T1000 (cell line): Measurements from ENCODE around the gene UIMC1.

Experiments
- DNase-seq: peaks from one replicate; lab custom pipeline; 2025; ENCODE audit warnings: mixed read lengths; lab: John Stamatoyannopoulos, UW

The UIMC1 gene

DNA sequence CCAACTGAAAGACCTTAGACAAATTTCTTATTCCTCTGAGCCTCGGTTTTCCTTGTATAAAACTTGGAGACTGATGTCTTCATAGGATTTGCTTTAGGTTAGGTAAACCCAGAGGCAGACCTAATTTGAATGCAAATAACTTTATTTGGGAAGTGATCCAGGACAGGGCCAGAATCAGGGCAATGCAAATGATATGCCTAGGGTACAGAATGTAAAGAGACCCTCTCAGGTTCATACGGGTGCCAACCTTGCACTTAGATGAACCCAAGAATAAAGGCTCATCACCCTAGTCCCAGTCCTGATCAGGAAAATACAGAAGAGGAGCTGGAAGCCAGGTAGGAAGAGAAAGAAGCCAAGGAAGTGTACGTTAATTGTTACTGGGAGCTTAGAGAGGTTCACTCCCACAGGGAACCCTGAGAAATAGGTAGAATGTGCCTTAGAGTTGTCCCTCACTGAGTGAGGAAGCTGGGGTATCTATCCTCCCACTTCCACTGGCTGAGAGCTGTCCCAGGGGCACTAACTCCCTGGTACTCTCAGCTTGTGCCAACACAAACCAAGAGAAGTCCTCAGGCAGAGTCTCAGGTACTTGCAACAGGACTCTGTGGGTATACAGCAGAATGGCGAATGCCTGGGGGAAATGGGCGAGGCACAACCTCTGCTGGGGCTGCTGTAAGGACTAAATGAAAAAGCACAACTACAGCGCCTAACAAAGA, 104.3 kb downstream of the UIMC1 start:
- no peak for DNase-seq

DNA sequence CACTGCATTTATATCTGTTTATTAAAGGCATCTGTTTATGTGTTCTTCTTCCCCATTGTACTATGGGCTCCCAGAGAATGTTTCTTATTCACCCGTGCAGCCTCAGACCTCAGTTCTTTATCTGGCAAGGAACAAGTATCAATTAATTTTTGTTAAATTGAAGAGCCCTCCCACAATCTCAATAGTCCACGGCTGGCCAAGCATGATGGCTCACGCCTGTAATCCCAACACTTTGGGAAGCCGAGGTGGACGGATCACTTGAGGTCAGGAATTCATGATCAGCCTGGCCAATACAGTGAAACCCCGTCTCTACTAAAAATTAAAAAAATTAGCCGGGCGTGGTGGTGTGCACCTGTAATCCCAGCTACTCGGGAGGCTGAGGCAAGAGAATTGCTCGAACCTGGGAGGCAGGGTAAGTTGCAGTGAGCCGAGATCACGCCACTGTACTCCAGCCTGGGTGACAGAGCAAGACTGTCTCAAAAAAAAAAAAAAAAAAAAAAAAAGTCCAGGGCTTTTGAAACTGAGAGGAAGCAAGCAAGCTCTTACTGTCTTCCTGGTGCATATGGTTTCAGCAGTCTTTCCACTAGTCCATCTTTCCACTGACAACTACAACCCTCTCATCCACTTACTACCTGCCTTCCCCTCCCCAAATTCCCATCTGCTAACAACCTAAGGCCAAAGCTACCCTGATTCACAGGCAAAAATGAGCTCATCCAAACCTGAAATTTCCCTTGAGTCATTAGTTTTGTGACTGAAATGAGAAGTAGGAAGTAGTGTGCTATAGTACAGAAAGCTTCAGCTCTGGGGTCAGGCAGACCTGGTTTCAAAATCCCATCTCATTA, 105.1 kb downstream of the UIMC1 start:
- no peak for DNase-seq

DNA sequence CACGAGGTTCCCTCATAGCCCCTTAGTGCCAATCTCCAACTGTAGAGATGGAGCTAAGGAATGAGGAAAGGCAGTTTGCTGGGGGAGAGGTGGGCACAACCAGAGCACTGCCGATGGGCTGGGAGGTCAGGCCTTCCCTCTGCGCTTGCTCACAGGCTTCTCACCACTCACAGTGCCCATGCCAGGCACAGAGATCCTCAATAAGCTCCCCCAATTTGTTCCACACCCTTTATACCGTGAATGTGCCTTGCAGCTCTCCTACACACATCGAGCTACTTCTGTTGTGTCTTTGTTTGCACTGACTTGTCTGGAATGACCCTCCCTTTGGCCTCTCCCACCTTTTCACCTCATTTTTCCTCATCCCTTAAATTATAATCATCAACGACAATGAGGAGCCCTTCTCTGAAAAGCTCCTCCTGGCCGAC, 105.8 kb downstream of the UIMC1 start:
- no peak for DNase-seq

DNA sequence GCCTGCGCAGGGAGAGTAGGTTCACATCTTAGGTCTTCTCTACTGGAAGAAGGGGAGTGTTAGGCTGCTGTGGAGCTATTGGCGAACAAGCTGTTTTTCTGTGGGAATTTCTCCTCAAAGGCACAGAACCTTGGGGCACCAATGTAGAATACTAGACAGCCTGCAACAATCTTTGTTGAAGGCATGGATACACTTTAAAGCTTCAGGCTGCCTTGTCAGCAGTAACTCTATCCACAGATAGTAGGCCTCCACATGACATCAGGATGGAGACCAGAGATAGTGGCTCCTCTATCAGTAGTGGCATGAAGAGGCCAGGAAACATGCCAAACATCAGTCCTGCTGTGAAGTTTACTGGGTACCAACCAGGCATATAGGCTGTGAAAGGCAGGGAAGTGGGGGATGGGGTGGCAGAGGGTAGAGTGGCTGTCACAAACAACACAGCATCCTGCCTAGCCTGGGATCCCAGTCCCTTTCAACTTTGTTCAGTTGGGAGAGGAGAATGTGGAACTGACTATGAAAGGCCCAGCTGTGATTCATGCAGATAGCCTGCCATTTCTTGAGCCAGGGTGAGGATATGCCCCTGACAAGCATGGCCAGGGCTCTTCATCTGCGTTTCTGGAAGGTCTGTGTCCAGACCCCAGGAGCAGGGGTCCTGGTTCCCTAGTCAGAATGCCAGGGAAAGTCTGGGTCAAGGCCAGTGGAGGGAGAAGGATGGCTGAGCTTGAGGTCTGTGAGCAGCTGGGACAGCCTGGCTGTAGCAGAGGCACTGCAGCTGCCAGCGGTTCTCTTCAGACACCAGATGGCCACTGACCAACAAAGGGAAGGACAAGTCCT, 106.4 kb downstream of the UIMC1 start:
- no peak for DNase-seq

DNA sequence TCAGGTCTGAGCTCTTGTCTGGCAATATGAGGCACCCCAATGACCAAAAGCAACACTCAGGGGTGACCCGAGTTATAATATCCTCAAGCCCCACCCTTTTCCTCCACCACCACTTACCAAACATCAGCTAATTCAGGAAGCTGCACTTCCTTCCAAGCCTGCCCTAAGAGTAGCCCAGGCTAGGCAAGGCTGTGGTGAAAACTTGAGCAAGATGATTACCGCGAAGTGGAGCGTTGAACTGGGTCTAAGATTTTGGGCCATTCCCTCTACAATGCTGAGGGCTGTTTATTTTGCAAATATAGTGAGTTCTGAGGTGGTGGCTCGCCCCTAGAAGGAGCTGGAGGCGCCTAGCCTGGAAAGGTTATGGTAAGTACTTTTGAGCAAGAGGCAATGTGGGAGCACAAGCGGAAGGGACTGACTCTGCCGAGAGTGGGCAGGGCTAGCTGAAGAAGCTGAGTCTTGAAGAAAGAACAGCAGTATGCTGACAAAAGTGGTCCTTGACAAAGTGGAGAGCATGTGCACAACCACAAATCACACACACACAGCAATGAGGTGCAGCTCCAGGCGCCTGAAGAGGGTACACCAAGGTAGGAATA, 107.2 kb downstream of the UIMC1 start, which contains the start of gene HK3:
HK3 (minus strand) TSS at position 51 of the 596 bp plus-strand sequence. CDS start 3,187 bp downstream, outside the sequence.
- DNase-seq, result no peak

DNA sequence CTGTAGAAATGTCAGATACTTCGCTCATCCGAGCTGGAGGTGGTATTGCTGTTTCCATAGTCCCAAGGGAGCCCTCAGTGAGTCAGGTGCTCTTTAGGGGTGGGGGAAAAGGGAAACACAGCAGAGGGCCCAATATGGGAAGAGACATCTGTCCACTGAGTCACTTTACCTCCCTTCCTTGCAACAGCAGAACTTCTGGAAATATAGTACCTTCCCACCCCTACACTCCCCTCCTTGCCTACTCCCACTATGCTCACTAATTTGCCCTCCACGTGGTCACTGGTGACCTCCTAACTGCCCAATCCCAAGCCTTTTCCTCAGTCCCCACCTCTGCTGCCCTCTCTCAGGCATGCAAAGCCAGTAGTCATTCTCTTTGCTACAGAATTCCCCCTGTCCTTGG, 109.3 kb downstream of the UIMC1 start:
- no peak for DNase-seq

DNA sequence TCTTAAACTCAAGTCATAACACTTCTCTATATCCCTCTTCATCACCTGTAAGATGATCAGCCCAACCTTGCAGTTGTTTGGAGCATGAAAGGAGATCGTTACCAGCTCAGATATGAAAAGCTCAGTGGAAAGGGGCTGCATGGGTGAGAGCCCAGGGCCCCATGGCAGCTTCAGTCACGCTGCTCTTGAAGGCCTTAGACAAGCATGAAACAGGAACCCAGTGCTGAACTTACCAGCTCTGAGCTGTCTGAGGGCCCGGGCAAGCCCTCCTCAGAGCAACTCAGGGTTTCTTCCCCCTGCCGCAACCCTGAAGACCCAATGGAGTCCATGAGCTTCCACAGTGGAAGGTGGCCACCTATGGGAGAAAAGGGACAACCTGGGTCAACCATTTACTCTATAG, 110.7 kb downstream of the UIMC1 start:
- no peak for DNase-seq

DNA sequence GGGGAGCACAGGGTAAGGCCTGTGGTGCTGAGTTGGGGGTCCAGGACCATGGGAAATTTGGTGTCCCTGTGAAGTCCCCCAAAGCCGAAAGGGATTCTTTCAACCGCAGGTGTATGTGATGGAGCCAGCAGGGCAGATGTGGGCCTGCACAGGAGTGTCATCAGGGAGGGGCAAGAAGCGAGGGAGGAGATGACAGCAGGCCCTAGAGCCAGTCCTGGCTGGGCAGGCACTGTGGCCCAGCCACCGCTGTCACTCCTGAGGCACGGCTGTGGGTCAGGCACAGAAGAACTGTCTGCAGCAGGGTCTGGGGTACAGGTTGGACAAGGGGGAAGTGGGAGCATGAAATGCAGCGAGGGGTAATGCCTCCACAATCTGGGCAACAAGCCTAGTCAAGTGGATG, 112.3 kb downstream of the UIMC1 start:
- no peak for DNase-seq

DNA sequence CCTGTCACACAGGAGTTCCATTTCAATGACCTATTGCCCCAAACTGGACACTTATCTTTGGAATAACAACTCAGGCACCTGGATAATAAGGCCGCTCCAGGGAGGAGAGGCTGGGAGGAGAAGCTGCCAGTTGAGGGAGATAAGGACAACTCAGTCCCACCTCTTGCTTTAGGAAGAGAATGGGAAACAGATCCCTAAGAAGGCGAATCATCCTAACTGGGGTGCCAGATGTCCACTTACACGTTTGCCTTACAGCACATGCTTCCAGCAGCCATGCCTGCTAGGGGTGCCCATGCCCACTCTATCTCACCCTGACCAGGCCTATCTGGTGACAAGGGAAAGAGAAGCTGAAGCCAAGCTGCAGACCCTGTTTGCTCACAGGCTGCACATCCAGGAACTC, 113.9 kb downstream of the UIMC1 start:
- no peak for DNase-seq

DNA sequence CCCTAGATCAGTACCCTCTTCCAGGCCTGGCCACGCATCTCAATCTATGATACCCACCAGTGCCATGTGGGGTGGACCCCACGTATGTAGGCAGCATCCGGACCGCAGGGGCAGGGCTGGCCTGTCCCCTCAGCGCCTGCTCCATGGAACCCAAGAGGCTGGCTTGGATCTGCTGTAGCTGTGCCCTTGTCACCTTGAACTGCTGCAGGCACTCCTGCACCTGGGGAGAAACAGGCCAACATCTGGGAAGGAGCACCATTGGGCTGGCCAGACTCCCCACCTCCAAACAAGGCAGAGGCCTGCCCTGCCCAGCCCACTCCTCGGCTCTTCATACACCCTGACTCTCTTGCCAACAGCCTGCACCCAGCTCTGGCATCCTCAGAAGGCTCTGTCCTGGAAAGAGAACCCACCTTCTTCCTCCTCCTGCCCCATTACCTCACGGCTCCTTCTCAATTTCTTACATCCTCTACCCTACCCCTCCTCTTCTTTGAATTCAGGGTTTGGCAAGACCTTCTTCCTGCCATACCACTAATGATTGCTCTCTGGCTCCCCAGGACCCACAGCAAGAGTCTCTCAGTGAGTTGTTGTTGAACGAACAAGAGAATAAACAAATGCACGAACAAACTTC, 115.1 kb downstream of the UIMC1 start:
- no peak for DNase-seq

DNA sequence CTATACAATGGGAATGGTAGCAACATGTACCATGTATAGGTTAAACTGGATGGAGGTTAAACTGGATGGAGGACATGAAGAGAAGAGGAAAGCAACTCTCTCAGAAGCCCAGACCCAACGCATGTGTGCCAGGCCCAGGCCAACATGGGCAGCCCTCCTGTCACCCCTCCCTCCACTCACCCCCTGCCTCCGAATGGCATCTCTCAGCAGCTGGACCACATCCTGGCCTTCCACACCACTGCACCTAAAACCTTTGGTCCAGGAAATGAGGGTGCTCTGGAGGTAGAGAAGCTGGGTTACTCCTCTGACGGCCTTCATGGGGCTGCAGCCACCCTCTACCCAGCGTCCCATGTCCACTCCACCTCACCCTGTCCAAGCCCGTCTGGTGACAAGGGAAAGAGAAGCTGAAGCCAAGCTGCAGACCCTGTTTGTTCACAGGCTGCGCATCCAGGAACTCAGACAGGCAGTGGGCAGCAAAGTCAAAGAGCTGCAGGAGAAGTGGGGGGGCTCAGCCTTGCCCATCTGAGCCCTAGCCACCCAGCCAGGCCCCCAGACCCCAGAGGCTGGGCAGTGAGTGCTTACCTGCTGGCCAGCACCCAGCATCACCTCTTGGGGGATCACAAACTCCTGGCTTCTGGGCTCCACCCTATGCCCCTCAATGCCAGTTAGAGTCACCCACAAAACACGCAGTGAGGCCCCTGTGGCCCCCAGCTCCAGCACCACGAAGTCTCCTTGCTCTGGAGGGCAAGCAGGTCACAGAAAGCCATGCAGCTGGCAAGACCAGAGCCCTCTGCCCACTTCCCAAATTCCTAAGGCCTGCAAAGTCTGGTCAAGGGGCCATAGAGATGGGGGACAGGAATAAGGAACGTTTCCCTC, 115.9 kb downstream of the UIMC1 start:
- no peak for DNase-seq

DNA sequence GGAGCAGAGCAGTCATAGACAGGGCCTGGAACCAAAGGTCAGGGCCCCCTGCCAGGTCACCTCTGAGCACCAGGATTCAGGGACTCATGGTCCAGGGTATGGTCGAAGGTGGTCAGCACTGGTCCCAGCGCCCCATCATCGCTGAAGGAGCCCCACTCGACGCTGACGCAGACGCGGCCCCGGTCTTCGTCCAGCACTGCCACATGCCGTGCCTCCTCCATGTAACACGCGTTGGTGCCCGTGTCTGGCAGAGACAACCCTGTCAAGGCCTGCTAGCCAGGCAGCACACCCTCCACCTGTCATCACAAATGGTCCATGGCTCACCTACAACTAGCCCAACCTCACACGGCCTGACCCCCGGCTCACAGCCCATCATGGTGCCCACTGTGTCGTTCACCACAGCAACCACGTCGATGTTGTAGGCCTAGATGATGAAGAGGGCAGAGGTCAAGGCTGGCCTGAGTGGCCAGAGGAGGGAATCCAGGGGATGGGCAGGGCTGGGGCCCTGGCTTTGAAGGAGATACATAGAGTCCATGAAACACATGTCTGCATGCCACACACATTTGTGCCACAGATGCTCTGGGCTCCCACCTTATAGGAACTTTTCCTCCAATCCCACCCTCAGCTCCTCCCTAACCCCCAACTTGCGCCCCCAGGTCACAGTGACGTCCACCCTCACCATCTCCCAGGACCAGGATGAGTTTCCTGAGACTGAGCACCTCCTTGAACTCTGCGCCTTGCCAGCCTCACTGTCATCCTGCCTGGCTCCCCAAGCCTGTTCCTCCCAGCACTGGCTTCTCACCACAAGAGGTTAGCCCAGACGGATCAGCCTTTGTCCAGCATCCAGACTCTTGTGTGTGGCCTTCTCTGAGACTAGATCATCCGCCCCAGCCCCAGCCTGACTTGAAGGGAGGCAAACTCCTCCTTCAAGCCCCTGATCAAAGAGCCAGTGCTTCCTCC, 117.0 kb downstream of the UIMC1 start:
- DNase-seq, result no peak

DNA sequence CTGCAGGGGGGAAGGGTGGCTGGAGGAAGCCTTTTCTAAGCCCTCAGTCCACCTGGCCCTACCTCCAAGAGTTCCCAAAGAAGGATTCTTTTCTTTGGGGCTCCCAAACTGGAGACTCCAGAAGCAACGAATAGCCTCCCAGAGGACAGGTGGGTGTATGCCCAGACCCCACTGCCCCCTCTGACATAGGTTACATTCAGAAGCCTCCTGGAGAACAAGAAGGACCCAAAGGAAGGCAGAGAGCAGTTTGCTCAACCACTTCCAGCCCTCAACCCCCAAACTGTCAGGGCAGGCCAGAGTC, 117.8 kb downstream of the UIMC1 start:
- no peak for DNase-seq

DNA sequence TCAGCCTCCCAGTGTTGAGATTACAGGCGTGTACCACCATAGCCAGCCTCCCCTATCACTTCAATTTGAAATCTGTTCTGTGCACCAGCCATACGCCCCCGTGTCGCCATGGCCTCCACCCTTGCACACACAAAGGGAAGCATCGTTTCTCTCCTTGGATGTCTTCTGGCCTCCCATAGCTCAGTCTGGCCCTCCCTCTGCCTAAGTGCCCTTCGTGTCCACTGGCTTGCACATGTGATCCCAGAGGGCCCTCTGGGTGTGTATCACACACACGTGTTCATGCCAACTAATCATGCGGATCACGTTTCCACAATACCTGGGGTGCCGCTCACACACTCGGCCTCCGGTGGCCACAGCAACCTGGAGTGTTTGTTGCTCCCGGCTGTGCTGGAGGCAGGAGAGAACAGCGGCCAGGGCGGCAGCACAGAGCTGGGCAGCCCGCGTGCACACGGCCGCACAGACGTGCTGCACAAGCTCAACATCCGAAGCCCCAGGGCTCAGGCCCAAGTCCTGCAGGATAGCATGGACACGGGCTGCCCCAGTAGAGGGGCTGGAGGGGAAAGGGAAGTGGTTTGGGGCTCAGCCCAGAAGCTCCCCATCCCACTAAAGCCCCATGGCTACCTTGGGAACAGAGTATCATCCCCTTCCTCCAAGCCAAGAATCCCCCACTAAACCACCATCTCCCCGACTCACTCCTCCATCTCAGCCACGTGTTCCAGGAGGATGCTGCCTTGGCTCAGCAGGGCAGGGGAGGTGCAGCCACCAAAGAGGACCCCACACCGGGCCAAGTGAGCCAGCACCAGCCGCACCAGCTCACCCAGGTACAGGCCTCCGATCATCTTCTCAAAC, 118.3 kb downstream of the UIMC1 start:
- no peak for DNase-seq

DNA sequence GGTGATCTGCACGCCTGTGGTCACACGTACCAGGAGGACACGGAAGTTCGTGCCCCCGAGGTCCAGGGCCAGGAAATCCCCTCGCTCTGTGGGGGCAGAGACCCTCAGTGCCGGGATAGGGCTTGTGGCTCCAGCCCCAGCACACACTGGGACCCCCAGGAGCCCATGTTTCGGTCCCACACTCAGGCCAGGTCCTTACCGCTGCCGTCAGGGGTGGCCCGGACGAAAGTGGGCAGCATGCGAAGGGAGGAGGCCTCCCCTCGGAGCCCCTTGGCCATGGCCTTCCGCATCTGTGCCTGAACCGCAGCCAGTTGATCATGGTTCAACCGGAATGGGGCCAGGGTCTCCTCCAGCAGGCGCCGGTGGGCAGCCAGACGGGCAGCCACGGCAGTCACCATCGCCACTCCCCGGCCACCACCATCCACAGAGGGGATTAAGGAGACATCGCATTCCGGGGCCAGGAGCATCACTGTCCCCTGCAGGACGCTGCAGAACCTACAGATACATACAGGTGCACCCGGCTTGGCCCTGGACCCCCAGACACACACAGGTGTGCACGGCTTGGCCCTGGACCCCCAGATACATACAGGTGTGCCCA, 119.2 kb downstream of the UIMC1 start:
- no peak for DNase-seq

DNA sequence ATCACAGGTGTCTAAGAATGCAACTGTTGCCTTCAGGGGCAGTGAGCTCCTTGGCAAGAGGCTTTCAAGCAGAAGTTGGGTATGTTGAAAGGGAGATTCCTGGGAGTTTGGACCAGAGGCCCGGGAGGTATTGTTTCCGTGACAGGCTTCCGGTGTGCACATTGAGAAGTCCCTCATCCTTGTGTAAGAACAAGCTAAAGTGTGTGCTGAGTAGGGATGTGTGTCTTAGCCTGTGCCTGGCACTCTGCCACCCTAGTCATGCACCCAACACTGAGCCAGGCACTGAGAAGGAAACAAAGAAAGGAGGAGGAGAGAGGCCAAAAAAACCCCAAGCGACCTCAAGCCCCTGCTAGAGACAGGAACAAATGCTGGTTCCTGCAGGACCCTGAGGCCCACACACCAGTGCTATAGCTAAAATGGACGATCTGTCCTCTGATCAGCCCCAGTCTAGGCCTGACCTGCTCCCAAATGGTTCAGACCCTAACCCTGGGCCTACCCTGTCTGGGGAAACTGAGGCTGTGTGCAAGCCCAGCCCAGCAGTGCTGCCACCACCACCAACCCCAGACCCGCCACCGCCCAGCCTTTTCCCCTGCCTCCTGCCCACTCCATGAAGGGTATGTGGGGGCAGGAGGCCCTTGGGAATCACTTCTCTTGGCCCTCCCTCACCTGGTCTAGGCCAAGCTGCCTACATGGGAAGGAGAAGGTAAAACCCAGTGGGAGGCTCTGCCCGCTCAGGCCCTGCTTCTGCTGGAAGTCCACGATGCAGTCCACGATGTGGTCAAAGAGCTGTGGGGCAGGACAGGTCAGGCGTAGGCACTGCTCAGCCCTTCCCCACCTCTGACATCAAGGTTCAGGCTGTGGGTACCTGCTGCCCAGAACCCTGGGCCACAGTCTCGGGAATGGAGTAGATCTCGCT, 120.0 kb downstream of the UIMC1 start:
- DNase-seq, result no peak

DNA sequence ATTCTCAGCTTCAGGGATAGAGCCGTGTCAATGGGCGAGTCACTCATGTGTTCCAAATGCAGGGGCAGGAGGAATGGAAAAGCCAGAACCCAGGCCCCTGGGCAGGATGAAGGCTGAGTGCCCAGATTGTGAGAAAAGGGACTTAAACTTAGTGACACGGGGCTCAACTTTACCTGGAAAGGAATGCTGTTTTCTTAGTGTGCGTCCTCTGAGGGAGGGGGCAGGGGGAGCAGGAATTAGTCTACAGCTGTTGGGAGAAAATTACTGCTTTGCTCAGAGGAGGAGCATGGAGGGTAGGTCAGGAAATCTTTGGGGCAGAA, 122.0 kb downstream of the UIMC1 start:
- DNase-seq, result no peak
